ENCODE data around the gene LIPT2. TPM values are rescaled to one million over a fixed set of nuclear protein-coding genes. Genes with fewer than 3 reads are reported as not detected.

The LIPT2 gene
- total RNA-seq, 1 experiment from 2014 or later = 8.2 TPM

- Histone ChIP-seq H2BK120ac (ENCODE audit: low read depth, low read length, poor library complexity, severe bottlenecking) (no peak overlapping the region), H2BK20ac (ENCODE audit: low read depth, low read length, poor library complexity, severe bottlenecking) (no peak overlapping the region), H2BK15ac (ENCODE audit: low read depth, low read length) (no peak overlapping the region), H3K18ac (ENCODE audit: insufficient read length, low read depth, low read length) (no peak overlapping the region), H2BK5ac (ENCODE audit: insufficient read length, low read length) (no peak overlapping the region), H4K8ac (replicated peaks; ENCODE audit: insufficient read length, low read depth, low read length) (no peak overlapping the region), H4K20me1 (ENCODE audit: control insufficient read depth, insufficient read depth, insufficient read length) (no peaks in the 10 kb centered on the region), H3K4me1 (ENCODE audit: insufficient read depth, low read length) (no peaks in the 10 kb centered on the region), H3K23me2 (ENCODE audit: insufficient read length, low read depth, low read length, poor library complexity, severe bottlenecking) (no peaks in the 10 kb centered on the region), H3K27me3 (ENCODE audit: insufficient read depth, low read length) (no peaks in the 10 kb centered on the region), H3K4me2 (ENCODE audit: insufficient read depth, insufficient read length, low read length) (no peak overlapping the region), H4K5ac (ENCODE audit: insufficient read length, low read depth, low read length) (no peak overlapping the region), H3K4ac (ENCODE audit: low read depth, low read length) (no peak overlapping the region), H2AFZ (ENCODE audit: low read length) (no peak overlapping the region), H3K14ac (ENCODE audit: insufficient read depth, low read length) (no peak overlapping the region), H3T11ph (ENCODE audit: low read length) (no peak overlapping the region), H2AK5ac (ENCODE audit: insufficient read length, low read length) (no peak overlapping the region), H3K9ac (ENCODE audit: extremely low read depth, insufficient read length, low read length) (no peak overlapping the region), H4K91ac (ENCODE audit: insufficient read length, low read depth, low read length) (no peak overlapping the region), H2BK12ac (ENCODE audit: insufficient read length, low read depth, low read length) (no peak overlapping the region), H3K56ac (ENCODE audit: insufficient read length, low read depth, low read length) (no peak overlapping the region), H3K79me2 (ENCODE audit: insufficient read depth, low read length) (no peaks in the 10 kb centered on the region), H3K9me3 (ENCODE audit: control insufficient read depth, low read depth, low read length) (no peaks in the 10 kb centered on the region), H3K27ac (ENCODE audit: insufficient read length, low read depth, low read length) (no peak overlapping the region), H3K79me1 (ENCODE audit: insufficient read depth, low read depth, low read length, poor library complexity, severe bottlenecking) (no peaks in the 10 kb centered on the region), H3K23ac (ENCODE audit: insufficient read length, low read depth, low read length) (no peak overlapping the region)
- no peaks in the 10 kb centered on the region for H3K27me3 Mint-ChIP-seq (ENCODE audit: low read depth)
- peaks cover 8 to 13% of the 10 kb centered on the region in 2 experiments for H3K4me1 Mint-ChIP-seq
- peaks cover 3% of the 10 kb centered on the region in 2 experiments; a peak in 3 of 5 replicates for H3K9me3 Mint-ChIP-seq
- H3K36me3 Mint-ChIP-seq (ENCODE audit: insufficient read depth in 1 of 3, low read depth in 3 of 3) = no peaks in the 10 kb centered on the region; a peak in 2 of 7 replicates
- no peak for TF ChIP-seq CTCF (conservative IDR thresholded peaks at IDR 0.05)
- no peak overlapping the region for H3K27ac Mint-ChIP-seq
- no CpG with 5 or more reads among the region's 9 CpGs for WGBS (ENCODE audit: extremely low coverage, insufficient read length, low lambda C conversion rate)
- H3K4me3 Mint-ChIP-seq = no peak overlapping the region
- no peak for DNase-seq
Observed at GRCh38 chr11:74533421-74533820, 39.9 kb upstream of the LIPT2 start.

All from H9 (cell line).